Vagina (tissue), 2 donors: ENCODE results near the gene GRAMD1C. TPM values are rescaled to one million over a fixed set of nuclear protein-coding genes. Genes with fewer than 3 reads are reported as not detected.

Experiments
- DNase-seq, 2 donors: peaks; one replicate each; pipeline ENCODE4 v3.0.0-alpha.2; 2017; ENCODE audit errors: extremely low spot score in 2 of 2
- H3K27ac ChIP-seq: fragments of 200-600 bp; sonication (generic); one replicate; pipeline ENCODE4 v1.5.1; 2019
- H3K27me3 ChIP-seq: fragments of 200-600 bp; sonication (generic); one replicate; pipeline ENCODE4 v1.5.1; 2019
- H3K36me3 ChIP-seq, 2 donors: fragments of 200-600 bp; sonication (generic); one replicate each; pipeline ENCODE4 v1.5.1; 2017 to 2019
- H3K4me1 ChIP-seq: fragments of 200-600 bp; sonication (generic); one replicate; pipeline ENCODE4 v1.5.1; 2019
- H3K4me3 ChIP-seq, 2 donors: fragments of 200-600 bp; sonication (generic); 1 replicate in 1 of 2; 2 replicates in 1 of 2; pipeline ENCODE4 v1.5.1; 2016 to 2019
- H3K9me3 ChIP-seq: fragments of 200-600 bp; sonication (generic); one replicate; pipeline ENCODE4 v1.5.1; 2019
- CTCF ChIP-seq, 3 experiments: fragments of 450-650 bp in 2 of 3; fragments of 200-600 bp in 1 of 3; sonication (generic) in 1 of 3; IDR thresholded peaks; one replicate each; pipeline ENCODE4 v1.5.1; 2017 to 2019; ENCODE audit warnings: antibody characterized with exemption in 3 of 3, mild to moderate bottlenecking in 2 of 3, moderate library complexity in 2 of 3
- POLR2A ChIP-seq, 2 donors: fragments of 450-650 bp; IDR thresholded peaks; one replicate each; pipeline ENCODE4 v1.6.1; 2017; ENCODE audit warnings: antibody characterized with exemption in 2 of 2, mild to moderate bottlenecking in 2 of 2, moderate library complexity in 2 of 2
- POLR2AphosphoS5 ChIP-seq, 2 donors: sonication (generic); formaldehyde crosslinking; IDR thresholded peaks; one replicate each; pipeline ENCODE4 v1.9.0; 2017; ENCODE audit warnings: antibody characterized with exemption in 2 of 2, mild to moderate bottlenecking in 2 of 2, low read depth in 1 of 2; ENCODE audit not compliant: insufficient read depth in 1 of 2
- intact Hi-C: fragments of 100-400 bp; cut with DNase I; formaldehyde crosslinking; loops from one replicate; pipeline ENCODE4 v1.15.1; 2023
- total RNA-seq: library from RNA; depleted of rRNA; stranded (reverse); fragments of >200 nt; gene quantifications from one replicate; pipeline ENCODE4 v1.2.3, GENCODE V29; 2016

The GRAMD1C gene
- total RNA-seq, 1 donor from 2014 or later = 9.6 TPM

GRCh38 chr3:113804661-113805060, 33.9 kb upstream of the GRAMD1C start:
- no peaks in the 10 kb centered on the region for H3K4me1 ChIP-seq
- DNase-seq = no peak
- no peaks in the 10 kb centered on the region for H3K27me3 ChIP-seq
- no peak for TF ChIP-seq CTCF (IDR thresholded peaks at IDR 0.05)
- no peak for TF ChIP-seq POLR2AphosphoS5 (IDR thresholded peaks at IDR 0.05; ENCODE audit: insufficient read depth in 1 of 2, low read depth in 1 of 2)
- no peak for TF ChIP-seq POLR2A (IDR thresholded peaks at IDR 0.05)
- intact Hi-C loops = no loop called here
- H3K36me3 ChIP-seq = peaks cover 0 to 66% of the 10 kb centered on the region in 2 donors
- no peaks in the 10 kb centered on the region for H3K9me3 ChIP-seq
- no peak overlapping the region for H3K27ac ChIP-seq
- H3K4me3 ChIP-seq = no peak overlapping the region

GRCh38 chr3:113805249-113805648, 33.3 kb upstream of the GRAMD1C start:
- intact Hi-C loops = no loop called here
- DNase-seq = no peak
- H3K4me3 ChIP-seq = no peak overlapping the region
- H3K4me1 ChIP-seq = no peaks in the 10 kb centered on the region
- TF ChIP-seq CTCF (IDR thresholded peaks at IDR 0.05) (no peak), POLR2A (IDR thresholded peaks at IDR 0.05) (no peak), POLR2AphosphoS5 (IDR thresholded peaks at IDR 0.05; ENCODE audit: insufficient read depth in 1 of 2, low read depth in 1 of 2) (no peak)
- no peaks in the 10 kb centered on the region for H3K9me3 ChIP-seq
- peaks cover 0 to 60% of the 10 kb centered on the region in 2 donors for H3K36me3 ChIP-seq
- H3K27me3 ChIP-seq = no peaks in the 10 kb centered on the region
- no peak overlapping the region for H3K27ac ChIP-seq

- H3K4me1 ChIP-seq = no peaks in the 10 kb centered on the region
- H3K27me3 ChIP-seq = no peaks in the 10 kb centered on the region
- H3K4me3 ChIP-seq = no peak overlapping the region
- no peak for DNase-seq
- no peak overlapping the region for H3K27ac ChIP-seq
- intact Hi-C loops = no loop called here
- H3K36me3 ChIP-seq = peaks cover 0 to 9% of the 10 kb centered on the region in 2 donors
- no peaks in the 10 kb centered on the region for H3K9me3 ChIP-seq
- TF ChIP-seq CTCF (IDR thresholded peaks at IDR 0.05) (no peak), POLR2AphosphoS5 (IDR thresholded peaks at IDR 0.05; ENCODE audit: insufficient read depth in 1 of 2, low read depth in 1 of 2) (no peak), POLR2A (IDR thresholded peaks at IDR 0.05) (no peak)
Observed at GRCh38 chr3:113812854-113813253, 25.7 kb upstream of the GRAMD1C start.

GRCh38 chr3:113819866-113820265, 18.7 kb upstream of the GRAMD1C start:
- Histone ChIP-seq H3K4me1 (no peaks in the 10 kb centered on the region), H3K27me3 (no peaks in the 10 kb centered on the region), H3K36me3 (no peaks in the 10 kb centered on the region), H3K9me3 (no peaks in the 10 kb centered on the region), H3K27ac (no peak overlapping the region), H3K4me3 (no peak overlapping the region)
- intact Hi-C loops = no loop called here
- TF ChIP-seq CTCF (IDR thresholded peaks at IDR 0.05) (no peak), POLR2AphosphoS5 (IDR thresholded peaks at IDR 0.05; ENCODE audit: insufficient read depth in 1 of 2, low read depth in 1 of 2) (no peak), POLR2A (IDR thresholded peaks at IDR 0.05) (no peak)
- no peak for DNase-seq

GRCh38 chr3:113825090-113825489, 13.5 kb upstream of the GRAMD1C start:
- intact Hi-C loops = no loop called here
- no peaks in the 10 kb centered on the region for H3K9me3 ChIP-seq
- no peaks in the 10 kb centered on the region for H3K27me3 ChIP-seq
- H3K4me1 ChIP-seq = no peaks in the 10 kb centered on the region
- no peak overlapping the region for H3K4me3 ChIP-seq
- TF ChIP-seq POLR2AphosphoS5 (IDR thresholded peaks at IDR 0.05; ENCODE audit: insufficient read depth in 1 of 2, low read depth in 1 of 2) = no peak
- no peak for TF ChIP-seq POLR2A (IDR thresholded peaks at IDR 0.05)
- no peak for TF ChIP-seq CTCF (IDR thresholded peaks at IDR 0.05)
- no peaks in the 10 kb centered on the region for H3K36me3 ChIP-seq
- H3K27ac ChIP-seq = no peak overlapping the region
- DNase-seq = no peak
